GM12874 (cell line): ENCODE measurements around the gene LBR.

ENCODE experiments used
- CTCF ChIP-seq: IDR thresholded peaks from 2 replicates; pipeline ENCODE4 v1.5.1; 2011; ENCODE audit warnings: low read depth, mild to moderate bottlenecking, control low read depth, low read length, moderate library complexity; ENCODE audit not compliant: insufficient read depth

LBR gene

DNA sequence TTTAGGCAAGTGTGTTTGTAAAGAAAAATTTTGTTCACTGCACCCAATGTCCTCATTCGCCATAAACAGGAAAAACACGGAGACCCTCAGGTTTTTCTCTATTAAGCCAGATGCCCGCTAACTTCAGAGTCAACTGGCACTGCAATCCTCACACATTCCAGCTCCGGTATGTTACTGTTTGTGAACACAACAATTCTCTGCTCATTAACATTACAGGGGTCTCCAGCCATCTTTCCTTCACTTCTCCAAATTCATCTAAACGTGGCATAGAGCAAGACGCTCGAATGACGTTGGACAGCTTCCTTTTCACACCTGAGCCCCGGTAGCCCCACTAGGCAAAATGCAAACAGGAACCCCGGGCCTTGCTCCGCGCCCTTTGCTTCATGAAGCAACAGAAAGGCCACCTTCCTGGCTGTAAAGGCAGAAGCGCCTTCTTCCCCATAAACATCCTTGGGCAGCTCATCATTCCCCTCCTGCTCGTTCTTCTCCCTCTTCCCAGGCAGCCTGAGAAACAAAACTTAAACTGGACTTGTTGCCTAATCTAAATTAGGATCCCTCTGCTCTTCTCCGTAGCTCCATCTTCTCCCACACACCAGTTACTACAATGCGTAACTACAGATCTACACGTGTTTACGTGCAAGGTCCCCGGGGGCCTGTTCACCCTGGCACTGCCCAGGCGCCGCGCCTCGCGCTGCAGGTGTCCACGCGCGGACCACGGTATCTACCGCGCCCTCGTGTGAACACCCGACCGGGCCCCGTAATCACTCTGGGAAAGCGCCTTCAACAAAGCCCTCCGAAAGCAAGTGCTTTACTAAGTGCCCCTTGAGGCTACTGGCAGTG is 1.2 kb downstream of the LBR start:
- no peak for TF ChIP-seq CTCF

GRCh38 chr1:225425201-225425786 is 2.5 kb downstream of the LBR start:
- TF ChIP-seq CTCF: no peak

DNA sequence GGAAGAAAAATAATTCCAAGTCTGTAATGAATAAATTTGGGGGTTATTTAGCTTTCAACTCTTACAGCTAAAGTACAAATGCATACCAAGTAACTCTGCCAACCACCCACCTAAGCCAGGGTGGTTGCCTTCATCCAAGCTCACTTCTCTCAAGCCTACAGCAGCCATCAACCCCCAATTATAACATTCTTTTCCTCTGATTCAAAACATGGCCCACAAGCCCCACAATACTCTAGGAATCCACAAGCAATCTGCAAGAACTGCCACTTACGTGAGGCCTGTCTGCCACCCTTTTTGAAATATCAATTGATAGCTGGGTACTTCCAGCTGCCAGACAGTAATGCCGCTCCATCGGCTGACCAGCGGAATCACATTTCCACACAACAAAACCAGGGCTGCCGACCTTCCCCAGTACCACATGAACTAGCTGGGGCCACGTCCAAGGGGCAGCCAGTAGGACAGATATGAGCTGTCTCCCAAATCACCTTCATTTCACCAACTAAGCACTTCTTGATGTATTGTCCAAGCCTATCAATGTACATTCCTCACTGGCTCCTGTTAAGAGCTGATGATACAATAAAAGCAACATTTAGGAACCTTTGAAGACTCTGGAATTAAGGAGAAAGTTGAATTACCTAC is 3.2 kb downstream of the LBR start:
- TF ChIP-seq CTCF: no peak

DNA sequence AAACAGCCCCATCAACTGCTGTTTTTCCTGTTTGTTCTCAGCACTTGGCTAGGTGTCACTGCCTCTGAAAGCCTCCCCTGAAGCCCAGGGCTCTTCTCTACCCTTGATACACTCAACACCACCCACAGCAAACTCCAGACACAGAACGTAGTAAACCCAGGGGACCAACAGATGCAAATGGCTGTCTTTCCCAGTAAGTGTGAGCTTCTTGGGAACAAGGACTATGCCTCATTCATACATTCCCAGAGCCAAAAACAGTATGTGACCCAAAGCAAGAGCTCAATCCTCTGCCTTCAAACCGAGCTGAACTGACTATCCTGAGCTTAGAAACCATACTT is 4.4 kb downstream of the LBR start:
- no peak for TF ChIP-seq CTCF

- TF ChIP-seq CTCF: no peak
Observed at GRCh38 chr1:225422795-225423517, 4.9 kb downstream of the LBR start.

GRCh38 chr1:225422031-225422605 is 5.7 kb downstream of the LBR start:
- no peak for TF ChIP-seq CTCF

GRCh38 chr1:225418598-225418997 is 9.2 kb downstream of the LBR start:
- no peak for TF ChIP-seq CTCF
